Heart left ventricle (tissue), 16 donors: ENCODE data around the gene NPAS2. TPM values are rescaled to one million over a fixed set of nuclear protein-coding genes. Genes with fewer than 3 reads are reported as not detected.
A peak's percentile ranks its signal among the peaks of the same experiment; 100 is the strongest.

Experiments used
- ATAC-seq, 4 donors: fragments of 200-7000 bp; cut with Tn5 transposase; one replicate each; pipeline ENCODE4 v1.9.1; 2020 to 2022; ENCODE audit warnings: moderate library complexity in 4 of 4, mild to moderate bottlenecking in 3 of 4, moderate number of reproducible peaks in 1 of 4
- DNase-seq, 5 donors: peaks; one replicate each; pipeline ENCODE4 v3.0.0-alpha.2; 2020
- H3K27ac ChIP-seq, 12 donors: fragments of 200-600 bp; sonication (generic) in 4 of 12; one replicate each; pipeline versions ENCODE4 v1.5.0 to v1.8.0; 2016 to 2022; ENCODE audit warnings: mild to moderate bottlenecking in 2 of 12
- H3K27me3 ChIP-seq, 9 donors: fragments of 200-600 bp; sonication (generic) in 2 of 9; one replicate each; pipeline versions ENCODE4 v1.5.1 to v1.8.0; 2016 to 2022; ENCODE audit warnings: mild to moderate bottlenecking in 3 of 9
- H3K36me3 ChIP-seq, 9 donors: fragments of 200-600 bp; sonication (generic) in 2 of 9; one replicate each; pipeline versions ENCODE4 v1.5.0 to v1.8.0; 2018 to 2022; ENCODE audit warnings: mild to moderate bottlenecking in 2 of 9
- H3K4me1 ChIP-seq, 12 donors: fragments of 200-600 bp; sonication (generic) in 4 of 12; one replicate each; pipeline versions ENCODE4 v1.5.0 to v1.8.0; 2016 to 2022; ENCODE audit warnings: mild to moderate bottlenecking in 3 of 12
- H3K4me3 ChIP-seq, 12 donors: fragments of 200-600 bp; sonication (generic) in 4 of 12; one replicate each; pipeline versions ENCODE4 v1.5.0 to v1.8.0; 2017 to 2022; ENCODE audit warnings: mild to moderate bottlenecking in 9 of 12, moderate library complexity in 4 of 12
- H3K9me3 ChIP-seq, 12 donors: fragments of 200-600 bp; sonication (generic) in 4 of 12; one replicate each; pipeline versions ENCODE4 v1.5.0 to v1.8.0; 2016 to 2022; ENCODE audit warnings: mild to moderate bottlenecking in 1 of 12
- POLR2A ChIP-seq, 2 donors: fragments of 450-650 bp; IDR thresholded peaks; one replicate each; pipeline ENCODE4 v1.6.1; 2017; ENCODE audit warnings: antibody characterized with exemption in 2 of 2, mild to moderate bottlenecking in 2 of 2, moderate library complexity in 2 of 2
- WGBS, 4 donors: extraction: QIAGEN DNeasy Blood & Tissue Kit in 2 of 4; methylation state at CpG; one replicate each; pipeline versions ENCODE4 v1.1.5 to v1.1.7; 2013 to 2018; 5-methylcytosine and 5-hydroxymethylcytosine counted together
- intact Hi-C, 10 donors: fragments of 100-400 bp; cut with DNase I; formaldehyde crosslinking; loops; one replicate each; pipeline versions ENCODE4 v1.11.1 to v1.14.2; 2022
- polyA plus RNA-seq, 2 donors: library from polyadenylated mRNA; stranded (reverse); fragments of 200-250 nt; gene quantifications; one replicate each; pipeline ENCODE4 v1.2.3, GENCODE V29; 2013
- total RNA-seq, 9 donors: library from RNA; depleted of rRNA in 2 of 9; stranded (reverse); fragments of >200 nt in 2 of 9; fragmentation: NEBNext Ultra II Directional in 3 of 9; extraction: Animal tissue kit (Norgen Biotek cat#: 25700) in 3 of 9; gene quantifications; one replicate each; pipeline versions ENCODE4 v1.1.0 to v1.2.4, GENCODE V29; 2016 to 2023
- TF ChIP-seq, protein P1 (sequence below), 12 donors: fragments of 200-600 bp; sonication (generic) in 4 of 12; IDR thresholded peaks; one replicate each; pipeline versions ENCODE4 v1.5.0 to v1.8.0; 2018 to 2022; ENCODE audit warnings: antibody characterized with exemption in 12 of 12, mild to moderate bottlenecking in 5 of 12
- donor health status: ischemic (EF 13 %, LVEDD 7.1; RV severe dilation, severe dysfunction).
- donor health status: healthy with polysubstance abuse.
- donor health status: DM: no; HTN: yes; CAD: no.
- donor health status: DM: no; HTN: no; CAD: no.
- donor health status: ischemic (EF 25% LVEDD 6.9; RV normal size, moderate dysfunction).
- donor health status: ischemic (EF 25% LVEDD 5.7; RV mildly dilated, moderate dysfunction).
- donor health status: healthy.
- donor health status: DM: yes; HTN: yes; CAD: no.
- donor health status: ischemic (EF 35%, LVEDD 5.7; RV mildly dilated, moderate dysfunction).
- donor health status: nonischemic (EF 11% LVEDD 7.7; RV severe dilation, severe dysfunction).
- donor health status: DM: yes; HTN: yes; CAD: no.
- donor health status: PGD.
- donor health status: ischemic (EF 29% LVEDD 5.4; RV normal size, mild dysfunction).
- donor health status: nonischemic (EF 23%, LVEDD 6.1; RV moderate dilation, normal function).

NPAS2 gene
- total and polyA plus RNA-seq, 11 donors, result 28.2 to 144 (median 43.3) TPM

DNA sequence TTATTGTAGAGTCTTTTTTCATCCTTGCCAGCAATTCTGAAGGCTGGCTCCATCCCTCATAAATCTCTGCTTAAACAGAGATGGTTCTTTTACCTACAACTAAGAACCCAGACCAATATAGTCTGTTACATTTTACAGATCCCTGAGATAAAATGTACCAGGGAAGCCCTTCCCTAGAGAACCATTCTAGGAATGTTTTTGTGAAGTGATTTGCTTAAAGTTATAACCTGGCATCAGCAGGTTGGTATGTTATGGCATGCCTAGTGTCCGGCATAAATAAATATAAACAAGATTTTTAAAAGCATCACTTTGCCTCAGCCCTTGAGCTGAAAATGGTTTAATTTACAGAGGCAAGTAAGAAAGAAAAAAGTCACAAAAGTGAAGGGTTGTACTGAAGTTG is 18.5 kb upstream of the NPAS2 start:
- peaks cover 0 to 6% (median 0%) of the 10 kb centered on the region in 12 donors for H3K4me1 ChIP-seq
- no peaks in the 10 kb centered on the region for H3K9me3 ChIP-seq
- no peak for ATAC-seq
- H3K27me3 ChIP-seq, result no peaks in the 10 kb centered on the region
- H3K36me3 ChIP-seq, result no peaks in the 10 kb centered on the region
- WGBS, 4 donors, result 68 to 87% (median 77%) methylated on average over 1 of the region's 1 CpG
- peak overlapping the region in 1 of 12 donors; percentile 9 for H3K27ac ChIP-seq
- H3K4me3 ChIP-seq, result no peak overlapping the region
- no peak for DNase-seq
- intact Hi-C loops, result loop anchor here in 1 of 10 donors (10.0 kb wide), 1 partner anchor 187 kb away; no protein-coding TSS in a partner anchor
- TF ChIP-seq POLR2A (IDR thresholded peaks at IDR 0.05), result no peak
- TF ChIP-seq, protein P1, sequence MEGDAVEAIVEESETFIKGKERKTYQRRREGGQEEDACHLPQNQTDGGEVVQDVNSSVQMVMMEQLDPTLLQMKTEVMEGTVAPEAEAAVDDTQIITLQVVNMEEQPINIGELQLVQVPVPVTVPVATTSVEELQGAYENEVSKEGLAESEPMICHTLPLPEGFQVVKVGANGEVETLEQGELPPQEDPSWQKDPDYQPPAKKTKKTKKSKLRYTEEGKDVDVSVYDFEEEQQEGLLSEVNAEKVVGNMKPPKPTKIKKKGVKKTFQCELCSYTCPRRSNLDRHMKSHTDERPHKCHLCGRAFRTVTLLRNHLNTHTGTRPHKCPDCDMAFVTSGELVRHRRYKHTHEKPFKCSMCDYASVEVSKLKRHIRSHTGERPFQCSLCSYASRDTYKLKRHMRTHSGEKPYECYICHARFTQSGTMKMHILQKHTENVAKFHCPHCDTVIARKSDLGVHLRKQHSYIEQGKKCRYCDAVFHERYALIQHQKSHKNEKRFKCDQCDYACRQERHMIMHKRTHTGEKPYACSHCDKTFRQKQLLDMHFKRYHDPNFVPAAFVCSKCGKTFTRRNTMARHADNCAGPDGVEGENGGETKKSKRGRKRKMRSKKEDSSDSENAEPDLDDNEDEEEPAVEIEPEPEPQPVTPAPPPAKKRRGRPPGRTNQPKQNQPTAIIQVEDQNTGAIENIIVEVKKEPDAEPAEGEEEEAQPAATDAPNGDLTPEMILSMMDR (IDR thresholded peaks at IDR 0.05), result no peak

DNA sequence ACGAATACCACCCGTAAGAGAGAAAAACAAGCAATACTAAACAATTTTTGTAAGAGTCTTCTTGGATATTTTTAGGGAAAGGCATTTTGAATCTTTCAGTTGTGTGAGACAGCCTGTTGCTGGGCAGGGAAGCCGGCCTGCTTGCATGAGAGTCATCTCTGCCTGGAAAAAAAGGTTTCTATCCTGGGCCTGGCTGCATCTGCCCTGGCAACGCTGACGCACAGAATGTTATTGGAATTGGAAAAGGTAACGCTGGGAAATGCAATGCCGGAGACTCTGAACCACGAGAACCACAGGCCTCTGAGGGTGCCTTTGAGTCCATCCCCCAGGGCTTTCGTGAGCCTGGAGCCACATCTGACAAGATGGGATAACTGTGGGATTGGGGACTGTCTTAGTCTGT is 17.9 kb upstream of the NPAS2 start:
- Histone ChIP-seq H3K27me3 (no peaks in the 10 kb centered on the region), H3K9me3 (no peaks in the 10 kb centered on the region), H3K27ac (peak overlapping the region in 1 of 12 donors; percentile 9), H3K4me1 (peaks cover 0 to 8% (median 0%) of the 10 kb centered on the region in 12 donors), H3K4me3 (no peak overlapping the region), H3K36me3 (no peaks in the 10 kb centered on the region)
- TF ChIP-seq, protein P1 (IDR thresholded peaks at IDR 0.05), result no peak
- TF ChIP-seq POLR2A (IDR thresholded peaks at IDR 0.05), result no peak
- ATAC-seq, result peak in 3 of 4 donors; percentile 32 to 61 (median 41)
- DNase-seq, result no peak
- WGBS, 4 donors, result 78 to 93% (median 89%) methylated on average over 9 of the region's 9 CpGs
- intact Hi-C loops, result loop anchor here in 1 of 10 donors (10.0 kb wide), 1 partner anchor 187 kb away; no protein-coding TSS in a partner anchor

DNA sequence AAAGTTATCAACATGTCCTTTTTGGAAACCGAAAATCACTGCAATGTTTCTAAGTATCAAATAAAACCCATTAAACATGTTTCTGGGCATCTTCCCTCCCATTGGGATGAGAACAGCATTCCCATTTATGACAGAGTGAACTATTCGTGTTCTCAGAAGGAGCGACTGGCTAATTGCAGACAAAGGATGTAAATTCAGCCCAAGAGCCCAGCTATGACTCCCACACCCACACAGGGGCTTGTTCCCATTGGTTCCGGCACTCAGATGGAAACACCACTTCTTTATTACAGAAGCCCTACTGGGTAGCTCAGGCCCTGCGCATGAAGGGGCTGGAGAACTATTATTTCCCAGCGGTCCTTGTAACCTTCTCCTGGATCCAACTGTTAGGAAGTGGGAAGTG is 16.6 kb upstream of the NPAS2 start:
- TF ChIP-seq, protein P1 (IDR thresholded peaks at IDR 0.05), result no peak
- no peak for TF ChIP-seq POLR2A (IDR thresholded peaks at IDR 0.05)
- peaks cover 0 to 15% (median 0%) of the 10 kb centered on the region in 12 donors for H3K4me1 ChIP-seq
- H3K4me3 ChIP-seq, result no peak overlapping the region
- no peaks in the 10 kb centered on the region for H3K9me3 ChIP-seq
- intact Hi-C loops, result loop anchor here in 1 of 10 donors (10.0 kb wide), 1 partner anchor 189 kb away; no protein-coding TSS in a partner anchor
- no peaks in the 10 kb centered on the region for H3K36me3 ChIP-seq
- DNase-seq (no peak), ATAC-seq (no peak)
- WGBS, 4 donors, result 78 to 88% (median 83%) methylated on average over 6 of the region's 6 CpGs
- H3K27me3 ChIP-seq, result no peaks in the 10 kb centered on the region
- no peak overlapping the region for H3K27ac ChIP-seq

DNA sequence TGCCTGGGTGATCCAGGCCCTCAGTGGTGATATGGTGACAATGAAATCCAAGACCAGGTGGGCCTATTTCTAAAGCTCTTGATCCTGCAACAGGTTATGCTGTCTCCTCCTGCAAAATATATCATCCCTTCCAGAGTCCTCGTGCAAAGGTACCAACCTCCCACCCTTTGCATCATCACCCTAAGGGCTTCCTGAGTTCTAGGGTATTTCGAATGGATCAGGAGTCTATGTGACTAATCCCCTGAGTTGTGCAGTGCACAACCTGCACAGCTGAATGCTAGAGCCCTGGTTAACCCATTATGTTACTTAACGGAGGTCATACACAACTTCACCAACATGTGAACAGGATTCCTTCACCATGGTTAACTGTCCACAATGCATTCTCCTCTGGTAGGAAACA is 13.4 kb upstream of the NPAS2 start:
- H3K27me3 ChIP-seq, result no peaks in the 10 kb centered on the region
- no peak overlapping the region for H3K27ac ChIP-seq
- intact Hi-C loops, result loop anchor here in 1 of 10 donors (10.0 kb wide), 1 partner anchor 192 kb away; no protein-coding TSS in a partner anchor
- DNase-seq (no peak), ATAC-seq (no peak)
- 84 to 89% (median 87%) methylated on average over 3 of the region's 3 CpGs for WGBS, 4 donors
- H3K9me3 ChIP-seq, result no peaks in the 10 kb centered on the region
- TF ChIP-seq POLR2A (IDR thresholded peaks at IDR 0.05), result no peak
- TF ChIP-seq, protein P1 (IDR thresholded peaks at IDR 0.05), result no peak
- no peak overlapping the region for H3K4me3 ChIP-seq
- H3K36me3 ChIP-seq, result no peaks in the 10 kb centered on the region
- H3K4me1 ChIP-seq, result peaks cover 0 to 12% (median 0%) of the 10 kb centered on the region in 12 donors
